HG02642 (cell line): ENCODE measurements around the gene ARHGAP23.
A peak's percentile ranks its signal among the peaks of the same experiment; 100 is the strongest.

Experiments
- ATAC-seq: cut with Tn5 transposase; IDR thresholded peaks from one replicate; pipeline ENCODE4 v1.9.1; 2021; ENCODE audit warnings: mild to moderate bottlenecking; ENCODE audit not compliant: unreplicated experiment, poor library complexity

ARHGAP23 gene

GRCh38 chr17:38428112-38428642 lies at the start of gene ARHGAP23:
TSS of gene ARHGAP23 (plus strand) at chr17:38428464. CDS start at chr17:38428486, 22 bp downstream.
- no peak for ATAC-seq

GRCh38 chr17:38379448-38379847 lies 48.8 kb upstream of the ARHGAP23 start:
- ATAC-seq = no peak

GRCh38 chr17:38395090-38395489 lies 33.2 kb upstream of the ARHGAP23 start:
- ATAC-seq = no peak

GRCh38 chr17:38397227-38397626 lies 31.0 kb upstream of the ARHGAP23 start:
- ATAC-seq = no peak

- no peak for ATAC-seq
These were observed 28.0 kb upstream of the ARHGAP23 start for GRCh38 chr17:38400286-38400685.

- no peak for ATAC-seq
These were observed 26.8 kb upstream of the ARHGAP23 start for GRCh38 chr17:38401459-38401858.

GRCh38 chr17:38402897-38403296 lies 25.4 kb upstream of the ARHGAP23 start:
- no peak for ATAC-seq

- no peak for ATAC-seq
These were observed 24.8 kb upstream of the ARHGAP23 start for GRCh38 chr17:38403491-38403890.

GRCh38 chr17:38404174-38404943 lies 23.9 kb upstream of the ARHGAP23 start:
- no peak for ATAC-seq

GRCh38 chr17:38405654-38406053 lies 22.6 kb upstream of the ARHGAP23 start:
- ATAC-seq = no peak

- no peak for ATAC-seq
These were observed 18.1 kb upstream of the ARHGAP23 start for GRCh38 chr17:38410201-38410600.

GRCh38 chr17:38415250-38416194 lies 12.7 kb upstream of the ARHGAP23 start:
- peak; percentile 46 for ATAC-seq

- no peak for ATAC-seq
These were observed 11.4 kb upstream of the ARHGAP23 start for GRCh38 chr17:38416840-38417209.

GRCh38 chr17:38417210-38417951 lies 10.9 kb upstream of the ARHGAP23 start:
- no peak for ATAC-seq

- no peak for ATAC-seq
These were observed 10.1 kb upstream of the ARHGAP23 start for GRCh38 chr17:38418062-38418692.

- ATAC-seq = no peak
These were observed 9.4 kb upstream of the ARHGAP23 start for GRCh38 chr17:38418693-38419507.

- ATAC-seq = no peak
These were observed 8.7 kb upstream of the ARHGAP23 start for GRCh38 chr17:38419508-38419981.

GRCh38 chr17:38420518-38420917 lies 7.7 kb upstream of the ARHGAP23 start:
- no peak for ATAC-seq
